Measurements from ENCODE around the gene SRPK3.
A peak's percentile ranks its signal among the peaks of the same experiment; 100 is the strongest.
"Not testable (repeated sequence)": the region's sequence is repeated elsewhere in the genome, so short reads cannot be mapped to it uniquely, and the experiment has no call there.

SRPK3 gene

GRCh38 chrX:153806999-153807575, 26.2 kb downstream of the SRPK3 start:
- no peaks in the 10 kb centered on the region for H3K4me1 ChIP-seq
- no peaks in the 10 kb centered on the region for H3K36me3 ChIP-seq (replicated peaks)
- H3K27me3 ChIP-seq (ENCODE audit: low read depth), result no peaks in the 10 kb centered on the region
- no peak overlapping the region for H3K4me3 ChIP-seq
- H3K9me3 ChIP-seq, result no peaks in the 10 kb centered on the region
- DNase-seq (ENCODE audit: low spot score in 2 of 2), result no peak
- in situ Hi-C loops (cut with MboI; ENCODE audit: low sequenced_read_pairs), result no loop called here

GRCh38 chrX:153807976-153808375, 27.1 kb downstream of the SRPK3 start:
- no peak for DNase-seq (ENCODE audit: low spot score in 2 of 2)
- Histone ChIP-seq H3K27me3 (ENCODE audit: low read depth) (no peaks in the 10 kb centered on the region), H3K4me3 (no peak overlapping the region), H3K9me3 (no peaks in the 10 kb centered on the region; the same call in 1 of the 2 replicates), H3K36me3 (replicated peaks) (no peaks in the 10 kb centered on the region), H3K4me1 (no peaks in the 10 kb centered on the region)
- in situ Hi-C loops (cut with MboI; ENCODE audit: low sequenced_read_pairs), result no loop called here

- no peak for DNase-seq (ENCODE audit: low spot score in 2 of 2)
- Histone ChIP-seq H3K9me3 (no peaks in the 10 kb centered on the region; the same call in 1 of the 2 replicates), H3K36me3 (replicated peaks) (no peaks in the 10 kb centered on the region), H3K4me1 (no peaks in the 10 kb centered on the region), H3K27me3 (ENCODE audit: low read depth) (no peaks in the 10 kb centered on the region), H3K4me3 (no peak overlapping the region)
- in situ Hi-C loops (cut with MboI; ENCODE audit: low sequenced_read_pairs), result no loop called here
These were observed 31.4 kb downstream of the SRPK3 start for GRCh38 chrX:153812220-153812619.

- H3K9me3 ChIP-seq, result no peaks in the 10 kb centered on the region; the same call in 1 of the 2 replicates
- no peak for DNase-seq (ENCODE audit: low spot score in 2 of 2)
- no peak overlapping the region for H3K4me3 ChIP-seq
- in situ Hi-C loops (cut with MboI; ENCODE audit: low sequenced_read_pairs), result no loop called here
- no peaks in the 10 kb centered on the region for H3K27me3 ChIP-seq (ENCODE audit: low read depth)
- no peaks in the 10 kb centered on the region for H3K4me1 ChIP-seq
- H3K36me3 ChIP-seq (replicated peaks), result no peaks in the 10 kb centered on the region
These were observed 32.3 kb downstream of the SRPK3 start for GRCh38 chrX:153813161-153813560.

GRCh38 chrX:153814591-153815315, 33.9 kb downstream of the SRPK3 start:
- H3K36me3 ChIP-seq (replicated peaks), result no peaks in the 10 kb centered on the region
- no peaks in the 10 kb centered on the region for H3K27me3 ChIP-seq (ENCODE audit: low read depth)
- no peaks in the 10 kb centered on the region; the same call in 1 of the 2 replicates for H3K9me3 ChIP-seq
- H3K4me1 ChIP-seq, result peaks cover 11% of the 10 kb centered on the region; the same call in 1 of the 2 replicates
- H3K4me3 ChIP-seq, result no peak overlapping the region
- in situ Hi-C loops (cut with MboI; ENCODE audit: low sequenced_read_pairs), result no loop called here
- no peak for DNase-seq (ENCODE audit: low spot score in 2 of 2)

- in situ Hi-C loops (cut with MboI; ENCODE audit: low sequenced_read_pairs), result no loop called here
- no peak for DNase-seq (ENCODE audit: low spot score in 2 of 2)
- peaks cover 12% of the 10 kb centered on the region; the same call in 1 of the 2 replicates for H3K4me1 ChIP-seq
- H3K4me3 ChIP-seq, result no peak overlapping the region
- H3K9me3 ChIP-seq, result no peaks in the 10 kb centered on the region; the same call in 1 of the 2 replicates
- no peaks in the 10 kb centered on the region for H3K36me3 ChIP-seq (replicated peaks)
- no peaks in the 10 kb centered on the region for H3K27me3 ChIP-seq (ENCODE audit: low read depth)
These were observed 36.2 kb downstream of the SRPK3 start for GRCh38 chrX:153816831-153817690.

GRCh38 chrX:153818064-153818463, 37.2 kb downstream of the SRPK3 start:
- peaks cover 12% of the 10 kb centered on the region; the same call in 1 of the 2 replicates for H3K4me1 ChIP-seq
- in situ Hi-C loops (cut with MboI; ENCODE audit: low sequenced_read_pairs), result not testable (repeated sequence)

GRCh38 chrX:153818571-153819383, 37.9 kb downstream of the SRPK3 start:
- H3K4me3 ChIP-seq, result peak overlapping the region; percentile 34
- in situ Hi-C loops (cut with MboI; ENCODE audit: low sequenced_read_pairs), result no loop called here

More at GRCh38 chrX:153818064-153818463, 37.2 kb downstream of the SRPK3 start:
- H3K4me3 ChIP-seq; H3K36me3 ChIP-seq (replicated peaks); DNase-seq (ENCODE audit: low spot score in 2 of 2); H3K27me3 ChIP-seq (ENCODE audit: low read depth); H3K9me3 ChIP-seq: not testable (repeated sequence)

GRCh38 chrX:153819384-153820040, 38.7 kb downstream of the SRPK3 start:
- Histone ChIP-seq H3K9me3 (no peaks in the 10 kb centered on the region), H3K36me3 (replicated peaks) (no peaks in the 10 kb centered on the region), H3K27me3 (ENCODE audit: low read depth) (no peaks in the 10 kb centered on the region), H3K4me1 (peaks cover 12% of the 10 kb centered on the region; the same call in 1 of the 2 replicates), H3K4me3 (peak overlapping the region; percentile 34)
- DNase-seq (ENCODE audit: low spot score in 2 of 2), result no peak
- in situ Hi-C loops (cut with MboI; ENCODE audit: low sequenced_read_pairs), result no loop called here

More at GRCh38 chrX:153818571-153819383, 37.9 kb downstream of the SRPK3 start:
- H3K9me3 ChIP-seq, result no peaks in the 10 kb centered on the region
- DNase-seq (ENCODE audit: low spot score in 2 of 2), result peak; percentile 60 to 84
- H3K4me1 ChIP-seq, result peaks cover 12% of the 10 kb centered on the region; the same call in 1 of the 2 replicates
- no peaks in the 10 kb centered on the region for H3K36me3 ChIP-seq (replicated peaks)
- H3K27me3 ChIP-seq (ENCODE audit: low read depth), result no peaks in the 10 kb centered on the region

GRCh38 chrX:153820601-153821000, 39.8 kb downstream of the SRPK3 start:
- Histone ChIP-seq H3K4me3 (no peak overlapping the region), H3K4me1 (peaks cover 12% of the 10 kb centered on the region; the same call in 1 of the 2 replicates), H3K36me3 (replicated peaks) (no peaks in the 10 kb centered on the region), H3K27me3 (ENCODE audit: low read depth) (no peaks in the 10 kb centered on the region), H3K9me3 (no peaks in the 10 kb centered on the region)
- DNase-seq (ENCODE audit: low spot score in 2 of 2), result no peak
- in situ Hi-C loops (cut with MboI; ENCODE audit: low sequenced_read_pairs), result no loop called here

GRCh38 chrX:153821066-153821465, 40.2 kb downstream of the SRPK3 start:
- Histone ChIP-seq H3K9me3 (no peaks in the 10 kb centered on the region), H3K36me3 (replicated peaks) (no peaks in the 10 kb centered on the region), H3K27me3 (ENCODE audit: low read depth) (no peaks in the 10 kb centered on the region), H3K4me3 (no peak overlapping the region), H3K4me1 (peaks cover 12% of the 10 kb centered on the region; the same call in 1 of the 2 replicates)
- DNase-seq (ENCODE audit: low spot score in 2 of 2), result no peak
- in situ Hi-C loops (cut with MboI; ENCODE audit: low sequenced_read_pairs), result no loop called here

GRCh38 chrX:153824348-153824747, 43.5 kb downstream of the SRPK3 start:
- no peaks in the 10 kb centered on the region for H3K36me3 ChIP-seq (replicated peaks)
- H3K4me1 ChIP-seq, result peaks cover 5% of the 10 kb centered on the region; the same call in 1 of the 2 replicates
- H3K27me3 ChIP-seq (ENCODE audit: low read depth), result no peaks in the 10 kb centered on the region

More at GRCh38 chrX:153824348-153824747, 43.5 kb downstream of the SRPK3 start:
- DNase-seq (ENCODE audit: low spot score in 2 of 2), result no peak
- in situ Hi-C loops (cut with MboI; ENCODE audit: low sequenced_read_pairs), result no loop called here
- Histone ChIP-seq H3K9me3 (no peaks in the 10 kb centered on the region), H3K4me3 (no peak overlapping the region)

Data from HAP-1 (cell line).